GM19455 (cell line): Measurements from ENCODE around the gene EIF3L.

Source experiments
- ATAC-seq: cut with Tn5 transposase; IDR thresholded peaks from one replicate; pipeline ENCODE4 v1.9.1; 2021; ENCODE audit not compliant: unreplicated experiment

Gene EIF3L

GRCh38 chr22:37926358-37926757 lies 77.1 kb downstream of the EIF3L start:
- no peak for ATAC-seq

GRCh38 chr22:37926771-37927636 lies 77.8 kb downstream of the EIF3L start:
- ATAC-seq = no peak

- ATAC-seq = no peak
Observed at GRCh38 chr22:37927637-37927936, 78.4 kb downstream of the EIF3L start.

GRCh38 chr22:37929390-37929789 lies 80.2 kb downstream of the EIF3L start:
- ATAC-seq = no peak

GRCh38 chr22:37930270-37930951 lies 81.2 kb downstream of the EIF3L start:
- no peak for ATAC-seq

GRCh38 chr22:37930952-37931440 lies 81.8 kb downstream of the EIF3L start:
- ATAC-seq = no peak

- ATAC-seq = no peak
Observed at GRCh38 chr22:37931893-37932389, 82.7 kb downstream of the EIF3L start.

GRCh38 chr22:37932401-37932800 lies 83.2 kb downstream of the EIF3L start:
- ATAC-seq = no peak

GRCh38 chr22:37932821-37933578 lies 83.8 kb downstream of the EIF3L start:
- no peak for ATAC-seq

- no peak for ATAC-seq
Observed at GRCh38 chr22:37933711-37934376, 84.6 kb downstream of the EIF3L start.
